ENCODE results near the gene SPACA5B.
"Not testable (repeated sequence)": the region's sequence is repeated elsewhere in the genome, so short reads cannot be mapped to it uniquely, and the experiment has no call there.

The SPACA5B gene

DNA sequence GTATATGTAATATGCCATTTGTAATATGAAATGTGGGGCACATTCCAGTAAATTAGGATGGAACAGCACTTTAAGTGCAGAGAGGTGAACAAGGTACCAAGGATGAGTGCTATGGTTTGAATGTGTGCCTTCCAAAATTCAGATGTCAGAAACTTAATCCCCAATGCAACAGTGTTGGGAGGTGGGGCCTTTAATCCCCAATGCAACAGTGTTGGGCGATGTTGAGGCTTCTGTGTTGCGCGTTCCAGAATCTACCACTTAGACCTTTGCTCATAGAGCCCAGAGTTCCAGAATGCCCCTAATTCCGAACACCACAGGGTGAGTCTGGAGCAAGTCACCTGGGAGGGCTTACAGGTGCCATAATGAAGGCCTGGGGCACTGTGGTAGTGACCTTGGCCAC lies at the start of gene SPACA5B:
Gene SPACA5B (plus strand): TSS at position 301 of the 400 bp plus-strand sequence. CDS start 62 bp downstream, at position 363.
- DNase-seq (ENCODE audit: low spot score): not testable (repeated sequence)

DNA sequence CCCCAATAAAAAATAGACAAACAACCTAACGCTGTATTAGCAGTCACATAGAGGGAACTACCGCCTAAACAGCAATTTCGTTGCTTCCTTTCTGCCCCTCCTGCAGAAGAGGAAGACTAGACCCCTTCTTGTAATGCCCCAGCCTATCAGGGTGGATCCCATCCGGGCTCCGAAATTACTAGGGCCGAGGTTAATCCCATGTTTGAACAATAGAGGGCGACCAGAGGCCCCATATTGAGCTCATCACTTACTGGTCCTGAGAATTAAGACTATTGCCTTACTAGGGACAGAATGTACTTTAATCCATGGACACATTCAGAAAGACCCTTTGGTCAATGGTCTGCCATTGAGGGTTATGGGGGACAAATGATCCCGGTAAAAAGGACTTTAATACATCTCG lies 47.2 kb upstream of the SPACA5B start:
- peak; percentile 75 for DNase-seq (ENCODE audit: low spot score)

DNA sequence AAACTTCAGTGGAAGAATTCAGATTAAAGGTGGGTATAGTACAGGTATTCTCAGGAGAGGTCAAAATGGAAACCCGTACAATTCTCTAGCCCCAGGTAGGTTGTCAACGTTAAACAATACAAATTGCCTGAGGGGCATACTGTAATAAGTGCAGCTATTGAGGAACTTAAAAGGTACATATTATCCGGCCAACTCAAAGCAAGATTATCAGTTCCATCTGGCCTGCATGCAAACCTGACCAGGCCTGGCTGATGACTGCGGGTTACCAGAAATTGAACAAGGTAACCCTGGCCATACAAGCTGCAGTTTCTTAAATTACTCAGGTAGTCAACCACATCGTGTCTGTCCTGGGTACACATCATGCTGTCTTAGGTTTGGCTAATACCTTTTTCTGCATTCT lies 46.7 kb upstream of the SPACA5B start:
- no peak for DNase-seq (ENCODE audit: low spot score)

DNA sequence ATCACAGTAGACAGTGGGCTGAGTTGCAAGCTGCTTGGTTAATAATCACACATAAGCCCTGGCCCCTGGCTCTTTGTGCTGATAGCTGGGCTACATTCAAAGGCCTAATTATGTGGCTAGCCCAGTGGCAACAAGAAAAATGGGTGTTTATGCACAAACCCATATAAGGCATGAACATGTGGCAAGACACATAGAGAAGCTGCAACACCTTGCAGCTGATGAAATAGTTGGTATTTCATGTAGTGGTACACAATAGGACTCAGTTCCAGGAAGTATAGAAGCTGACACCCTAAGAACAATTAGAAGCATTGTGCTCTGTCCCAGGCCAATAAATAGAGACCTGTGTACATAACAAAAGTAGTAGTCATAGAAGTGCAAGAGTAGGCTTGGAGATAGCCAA lies 44.3 kb upstream of the SPACA5B start:
- no peak for DNase-seq (ENCODE audit: low spot score)

DNA sequence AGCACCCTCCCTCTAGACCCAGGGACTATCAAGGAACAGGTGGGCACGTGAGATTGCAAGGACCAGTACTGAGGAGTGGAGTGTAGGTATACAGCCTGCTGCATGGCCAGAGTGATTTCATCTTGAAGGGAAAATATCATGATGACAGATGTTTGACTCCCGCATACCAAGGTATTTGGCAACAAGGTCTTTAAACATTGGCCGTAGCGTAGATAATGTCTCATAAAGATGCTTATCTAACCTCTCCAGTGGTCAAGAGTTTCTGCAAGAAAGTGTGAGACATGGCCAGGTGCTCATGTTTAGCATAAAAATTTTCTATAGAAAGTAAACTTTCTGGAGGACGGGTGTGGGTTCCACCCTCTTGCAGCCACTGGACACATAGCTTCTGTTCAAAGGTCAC lies 40.3 kb upstream of the SPACA5B start:
- no peak for DNase-seq (ENCODE audit: low spot score)

DNA sequence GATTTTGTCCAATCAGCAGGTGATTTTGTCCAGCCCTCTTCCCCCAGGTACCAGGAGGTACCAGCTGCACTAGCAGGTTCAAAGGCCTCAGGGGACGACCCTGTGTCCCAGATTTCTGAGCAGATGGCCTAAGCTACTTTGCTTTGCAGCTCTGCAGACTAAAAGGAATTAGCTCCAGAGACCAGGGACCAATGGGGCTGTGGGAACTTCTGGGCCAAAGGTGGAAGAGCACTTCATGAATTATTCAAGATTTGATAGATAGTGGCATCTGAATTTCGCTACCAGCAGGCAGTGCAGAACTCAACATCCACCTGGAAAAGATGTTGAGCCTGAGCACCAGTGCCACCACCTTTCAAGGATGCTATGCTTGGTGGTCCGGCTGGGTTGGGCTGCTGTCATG lies 37.9 kb upstream of the SPACA5B start:
- not testable (repeated sequence) for DNase-seq (ENCODE audit: low spot score)

DNA sequence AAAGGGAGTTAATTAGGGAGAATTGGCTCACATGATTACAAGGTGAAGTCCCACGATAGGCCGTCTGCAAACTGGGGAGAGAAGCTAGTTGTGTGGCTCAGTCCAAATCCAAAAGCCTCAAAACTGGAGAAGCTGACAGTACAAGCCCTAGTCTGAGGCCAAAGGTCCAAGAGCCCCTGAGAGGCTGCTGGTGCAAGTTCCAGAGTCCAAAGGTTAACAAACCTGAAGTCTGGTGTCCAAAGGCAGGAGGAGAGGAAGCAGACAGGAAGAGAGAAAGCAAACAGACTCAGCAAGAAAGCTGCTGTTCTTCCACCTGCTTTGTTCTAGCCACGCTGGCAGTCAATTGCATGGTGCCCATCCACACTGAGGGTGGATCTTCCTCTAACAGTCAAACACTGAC lies 29.0 kb upstream of the SPACA5B start:
- no peak for DNase-seq (ENCODE audit: low spot score)

DNA sequence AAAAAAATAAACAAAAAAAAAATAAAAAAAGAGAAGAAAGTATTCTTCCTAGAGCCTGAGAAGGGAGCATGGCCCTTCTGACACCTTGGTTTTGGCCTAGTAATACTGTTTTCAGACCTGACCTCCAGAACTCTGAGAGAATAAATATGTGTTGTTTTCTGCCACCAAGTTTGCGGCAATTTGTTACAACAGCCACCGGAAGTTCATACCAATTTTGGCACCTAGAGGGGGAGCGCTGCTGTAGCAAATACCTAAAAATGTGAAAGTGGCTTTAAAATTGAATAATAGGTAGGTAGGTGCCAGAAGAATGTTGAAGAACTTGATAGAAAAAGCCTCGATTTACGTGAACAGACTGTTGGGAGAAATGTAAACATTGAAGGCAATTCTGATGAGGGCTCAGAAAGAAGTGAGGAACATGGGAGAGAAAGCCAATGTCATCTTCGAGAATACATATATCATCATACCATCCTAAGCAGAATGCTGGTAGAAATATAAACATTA lies 27.5 kb upstream of the SPACA5B start:
- no peak for DNase-seq (ENCODE audit: low spot score)

DNA sequence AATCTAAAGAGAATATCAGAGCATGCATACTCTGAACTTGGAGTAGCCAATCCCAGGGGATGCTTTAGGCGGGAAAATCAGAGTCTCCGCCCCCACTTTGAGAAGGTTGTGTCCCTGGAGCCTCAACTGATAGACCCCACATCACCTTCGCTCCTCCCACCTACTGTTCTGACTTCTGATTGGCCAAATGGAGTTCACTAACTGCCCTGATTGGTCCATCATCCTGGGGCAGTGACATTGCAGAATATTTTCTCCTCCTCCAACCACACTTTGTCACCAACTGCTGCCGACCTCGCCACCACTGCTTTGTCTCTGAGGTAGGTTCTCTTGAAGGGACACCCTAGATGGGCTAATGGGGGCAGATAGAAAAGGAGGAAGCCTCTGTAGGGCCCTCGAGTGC lies 22.7 kb upstream of the SPACA5B start:
- no peak for DNase-seq (ENCODE audit: low spot score)

DNA sequence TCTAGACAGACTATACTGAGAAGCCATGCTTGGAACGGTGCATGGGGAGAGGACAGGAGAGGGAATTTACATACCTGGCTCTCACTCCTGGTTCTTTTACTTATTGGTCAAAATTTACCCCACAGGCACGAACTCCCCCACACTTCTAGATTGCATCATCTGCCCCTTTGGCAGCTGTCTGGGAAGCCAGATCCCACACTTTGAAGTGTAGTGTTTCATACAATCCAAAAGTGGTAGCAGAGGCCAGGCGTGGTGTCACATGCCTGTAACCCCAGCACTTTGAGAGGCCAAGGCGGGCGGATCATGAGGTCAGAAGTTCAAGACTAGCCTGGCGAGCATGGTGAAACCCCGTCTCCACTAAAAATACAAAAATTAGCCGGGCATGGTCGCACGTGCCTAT lies 5.1 kb upstream of the SPACA5B start:
- DNase-seq (ENCODE audit: low spot score): not testable (repeated sequence)

DNA sequence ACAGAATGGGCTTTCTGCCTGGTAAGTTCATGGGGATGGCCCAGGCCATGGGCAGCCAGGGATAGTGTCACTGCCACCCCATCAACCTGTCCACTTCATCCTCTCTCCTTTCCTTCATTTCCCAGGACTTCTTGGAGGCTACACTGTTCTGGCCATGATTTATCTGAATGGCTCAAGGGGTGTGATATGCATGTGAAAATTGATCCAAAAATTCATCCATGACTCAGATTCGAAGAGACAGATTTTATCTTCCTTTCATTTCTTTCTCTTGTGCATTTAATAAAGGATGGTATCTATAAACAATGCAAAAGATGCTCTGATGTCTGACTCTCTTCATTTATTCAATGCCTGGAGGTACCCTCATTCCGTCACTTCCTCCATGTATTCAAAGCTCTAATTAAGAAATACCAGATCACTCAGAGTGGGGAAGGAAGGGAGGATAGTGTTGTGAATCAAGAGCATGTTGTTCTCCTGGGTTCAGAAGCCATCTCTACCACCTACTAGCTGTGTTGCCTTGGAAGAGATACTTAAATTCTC lies 1.9 kb downstream of the SPACA5B start:
- not testable (repeated sequence) for DNase-seq (ENCODE audit: low spot score)

DNA sequence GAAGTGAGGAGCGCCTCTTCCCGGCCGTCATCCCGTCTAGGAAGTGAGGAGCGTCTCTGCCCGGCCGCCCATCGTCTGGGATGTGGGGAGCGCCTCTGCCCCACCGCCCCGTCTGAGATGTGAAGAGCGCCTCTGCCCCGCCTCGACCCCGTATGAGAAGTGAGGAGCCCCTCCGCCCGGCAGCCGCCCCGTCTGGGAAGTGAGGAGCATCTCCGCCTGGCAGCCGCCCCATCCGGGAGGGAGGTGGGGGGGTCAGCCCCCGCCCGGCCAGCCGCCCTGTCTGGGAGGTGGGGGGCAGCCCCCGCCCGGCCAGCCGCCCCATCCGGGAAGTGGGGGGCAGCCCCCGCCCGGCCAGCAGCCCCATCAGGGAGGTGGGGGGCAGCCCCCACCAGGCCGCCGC lies 8.7 kb downstream of the SPACA5B start:
- not testable (repeated sequence) for DNase-seq (ENCODE audit: low spot score)

DNA sequence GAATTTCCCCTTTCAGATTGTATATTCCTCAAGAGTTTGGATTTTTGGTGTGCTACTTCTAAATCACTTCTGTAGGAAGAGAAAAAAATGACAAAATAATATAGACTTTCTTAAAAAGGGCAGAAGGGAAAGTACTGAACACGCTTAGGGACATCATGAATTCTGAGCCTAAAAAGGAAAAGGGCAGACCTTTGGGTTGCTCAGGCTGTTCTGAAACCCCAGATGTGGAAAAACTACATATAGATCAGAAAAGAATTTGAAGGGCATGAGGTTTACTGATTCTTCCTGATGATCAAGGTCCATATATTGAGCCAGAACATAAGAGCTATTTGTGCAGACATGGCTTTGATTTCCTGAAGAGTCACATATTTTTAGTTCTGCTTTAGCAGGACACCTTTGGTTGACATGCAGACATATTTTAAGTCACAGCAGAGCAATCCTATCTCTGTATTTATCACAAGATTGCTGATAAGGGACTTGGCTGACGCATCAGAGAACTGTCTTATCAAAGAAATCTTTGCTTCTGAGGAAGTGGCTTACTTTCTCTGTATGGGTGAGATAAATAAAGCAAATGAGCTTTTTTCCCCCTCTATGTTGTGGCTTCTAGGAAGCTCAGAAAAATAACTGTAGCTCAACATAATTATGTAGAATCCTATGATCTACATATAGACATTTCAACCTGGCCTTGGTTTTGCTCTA lies 11.5 kb downstream of the SPACA5B start:
- DNase-seq (ENCODE audit: low spot score): not testable (repeated sequence)

DNA sequence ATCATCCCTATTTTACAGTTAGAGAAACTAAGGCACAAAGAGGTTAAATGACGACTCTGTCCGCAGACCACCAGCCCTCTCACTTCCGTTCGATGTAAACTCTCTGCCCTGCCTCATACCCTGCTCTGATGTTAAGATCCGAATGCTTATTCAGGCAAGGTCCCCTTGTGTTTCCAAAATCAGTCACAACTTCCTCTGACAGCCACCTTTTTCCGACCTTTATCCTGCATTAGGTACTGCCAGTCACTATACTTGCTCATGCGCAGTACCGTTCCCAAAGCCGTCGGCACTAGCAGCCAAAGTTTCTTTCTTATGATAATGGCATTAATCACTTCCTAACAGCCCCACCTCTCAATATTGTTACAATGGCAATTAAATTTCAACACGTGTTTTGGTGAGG lies 12.3 kb downstream of the SPACA5B start:
- DNase-seq (ENCODE audit: low spot score): not testable (repeated sequence)

DNA sequence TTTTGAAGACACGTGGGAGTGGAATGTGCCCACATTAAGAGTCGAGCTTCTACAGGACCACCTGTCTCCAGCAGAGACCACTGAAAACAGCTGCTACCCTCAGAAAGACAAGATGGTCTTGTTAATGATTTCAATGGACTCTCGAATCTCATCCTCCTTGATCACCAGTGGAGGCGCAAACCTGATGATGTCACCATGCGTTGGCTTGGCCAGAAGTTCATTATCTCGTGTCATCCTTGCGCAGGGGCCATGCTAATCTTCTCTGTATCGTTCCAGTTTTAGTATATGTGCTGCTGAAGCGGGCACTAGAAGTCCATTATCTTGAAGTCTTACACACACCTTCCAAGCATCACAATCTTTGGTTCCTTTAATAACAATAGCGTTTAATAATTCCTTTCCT lies 23.3 kb downstream of the SPACA5B start:
- DNase-seq (ENCODE audit: low spot score): no peak

DNA sequence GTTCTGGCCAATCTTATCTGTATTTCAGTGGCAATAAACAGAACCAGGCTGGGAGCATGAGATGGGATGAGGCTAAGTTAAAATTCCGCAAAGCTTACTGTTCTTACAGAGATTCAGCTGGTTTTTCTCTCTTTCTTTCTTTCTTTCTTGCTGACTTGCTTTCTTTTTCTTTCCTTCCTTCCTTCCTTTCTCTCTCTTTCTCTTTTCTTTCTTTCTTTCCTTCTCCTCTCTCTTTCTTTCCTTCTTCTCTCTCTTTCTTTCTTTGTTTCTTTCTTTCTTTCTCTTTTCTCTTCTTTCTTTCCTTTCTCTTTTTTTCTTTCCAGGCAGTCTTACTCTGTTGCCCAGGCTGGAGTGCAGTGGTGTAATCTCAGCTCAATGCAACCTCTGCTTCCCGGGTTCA lies 24.4 kb downstream of the SPACA5B start:
- no peak for DNase-seq (ENCODE audit: low spot score)

DNA sequence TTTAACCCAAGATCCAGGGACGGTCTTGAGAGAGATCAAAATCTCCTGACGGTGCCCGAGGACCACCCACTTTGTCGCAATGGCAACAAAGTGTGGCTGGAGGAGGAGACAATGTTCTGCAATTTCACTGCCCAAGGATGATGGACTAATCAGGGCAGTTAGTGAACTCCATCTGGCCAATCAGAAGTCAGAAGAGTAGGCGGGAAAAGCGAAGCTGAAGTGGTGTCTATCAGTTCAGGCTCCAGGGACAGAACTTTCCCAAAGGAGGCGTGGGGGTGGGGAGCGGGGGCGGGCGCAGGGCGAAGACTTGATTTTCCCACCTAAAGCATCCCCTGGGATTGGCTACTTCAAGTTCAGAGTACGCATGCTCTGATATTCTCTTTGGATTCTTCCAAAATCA lies 25.6 kb downstream of the SPACA5B start:
- no peak for DNase-seq (ENCODE audit: low spot score)

DNA sequence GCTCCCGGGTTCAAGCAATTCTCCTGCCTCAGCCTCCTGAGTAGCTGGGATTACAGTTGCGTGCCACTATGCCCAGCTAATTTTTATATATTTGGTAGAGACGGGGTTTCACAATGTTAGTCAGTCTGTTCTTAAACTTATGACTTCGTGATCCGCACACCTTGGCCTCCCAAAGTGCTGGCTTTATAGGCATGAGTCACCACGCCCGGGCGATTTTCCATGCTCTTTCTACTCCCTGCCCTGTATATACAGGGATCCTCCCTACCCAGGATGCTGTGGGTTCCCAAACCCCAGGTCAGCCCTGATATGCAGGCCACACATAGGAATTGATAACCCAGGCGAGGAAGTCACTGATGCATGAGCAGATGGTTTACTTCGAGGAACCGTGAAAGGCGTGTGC lies 34.8 kb downstream of the SPACA5B start:
- no peak for DNase-seq (ENCODE audit: low spot score)

DNA sequence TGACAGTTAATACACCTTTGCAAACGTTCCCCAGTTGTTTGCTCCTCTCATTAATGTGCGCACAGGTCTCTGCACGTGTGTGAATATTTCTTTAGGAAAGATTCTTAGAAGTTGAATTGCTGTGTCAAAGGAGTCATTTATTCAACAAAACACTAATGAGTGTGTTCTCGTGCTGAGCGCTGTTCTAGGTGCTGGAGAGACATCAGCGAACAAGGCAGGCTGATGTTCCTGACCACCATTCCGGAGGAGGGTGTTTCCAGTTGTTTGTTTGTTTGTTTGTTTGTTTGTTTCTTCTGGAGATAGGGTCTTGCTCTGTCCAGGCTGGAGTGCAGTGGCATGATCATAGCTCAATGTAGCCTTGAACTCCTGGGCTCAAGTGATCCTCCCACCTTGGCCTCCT lies 35.9 kb downstream of the SPACA5B start:
- DNase-seq (ENCODE audit: low spot score): not testable (repeated sequence)

DNA sequence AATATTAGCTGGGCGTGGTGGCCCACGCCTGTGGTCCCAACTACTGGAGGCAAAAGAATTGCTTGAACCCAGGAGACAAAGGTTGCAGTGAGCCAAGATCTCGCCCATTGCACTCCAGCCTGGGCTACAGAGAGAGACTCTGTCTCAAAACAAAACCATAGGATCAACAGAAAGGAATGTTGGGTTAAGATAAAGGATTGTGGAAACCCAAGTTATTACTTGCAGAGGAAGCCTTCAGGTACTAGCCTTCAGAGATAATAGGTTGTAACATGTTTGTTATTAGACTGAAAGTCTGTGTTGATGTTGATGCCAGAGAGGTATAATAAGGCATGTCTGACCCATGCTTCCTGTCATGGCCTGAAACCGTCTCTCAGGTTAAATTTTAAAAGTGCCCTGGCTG lies 49.3 kb downstream of the SPACA5B start:
- DNase-seq (ENCODE audit: low spot score): no peak

DNA sequence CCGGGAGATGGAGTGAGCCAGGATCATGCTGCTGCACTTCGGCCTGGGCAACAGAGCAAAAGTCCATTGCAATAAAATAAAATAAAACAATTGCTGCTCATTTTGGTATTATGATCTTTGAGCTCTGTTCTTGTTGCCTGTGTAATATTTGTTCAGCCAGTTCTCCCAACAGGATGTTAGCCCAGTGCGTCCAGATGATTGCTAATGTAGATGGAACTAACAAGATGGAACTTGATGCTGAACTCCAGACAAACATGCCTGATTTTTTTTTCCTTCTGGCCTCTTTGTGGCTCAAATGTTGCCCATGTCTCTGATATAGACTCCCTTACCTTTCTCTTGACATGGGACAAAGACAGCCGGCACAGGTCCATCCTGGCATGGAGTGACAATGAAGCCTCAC lies 50.4 kb downstream of the SPACA5B start:
- no peak for DNase-seq (ENCODE audit: low spot score)

DNA sequence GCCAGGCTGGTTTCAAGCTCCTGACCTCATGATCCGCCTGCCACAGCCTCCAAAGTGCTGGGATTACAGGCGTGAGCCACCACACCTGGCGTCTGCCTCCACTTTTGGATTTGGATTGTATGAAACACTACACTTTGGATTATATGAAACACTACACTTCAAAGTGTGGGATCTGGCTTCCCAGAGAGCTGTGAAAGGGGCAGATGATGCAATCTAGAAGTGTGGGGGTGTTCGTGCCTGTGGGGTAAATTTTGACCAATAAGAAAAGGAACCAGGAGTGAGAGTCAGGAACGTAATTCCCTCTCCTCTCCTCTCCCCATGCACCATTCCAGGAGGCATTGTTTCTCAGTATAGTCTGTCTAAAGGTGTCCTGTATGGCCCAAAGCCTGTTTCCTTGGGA lies 51.5 kb downstream of the SPACA5B start:
- not testable (repeated sequence) for DNase-seq (ENCODE audit: low spot score)
